ENCODE data around the gene TBCB. TPM values are rescaled to one million over a fixed set of nuclear protein-coding genes. Genes with fewer than 3 reads are reported as not detected.

Gene TBCB
- total RNA-seq, 4 donors from 2014 or later, result 116 to 248 (median 180) TPM

- Histone ChIP-seq H3K27ac (no peak overlapping the region), H3K27me3 (no peaks in the 10 kb centered on the region), H3K36me3 (no peaks in the 10 kb centered on the region), H3K4me3 (no peak overlapping the region), H3K9me3 (no peaks in the 10 kb centered on the region), H3K4me1 (no peaks in the 10 kb centered on the region)
- TF ChIP-seq POLR2AphosphoS5 (IDR thresholded peaks at IDR 0.05) (no peak), EP300 (IDR thresholded peaks at IDR 0.05) (no peak), CTCF (IDR thresholded peaks at IDR 0.05) (no peak), POLR2A (IDR thresholded peaks at IDR 0.05) (no peak)
- ATAC-seq, result no peak
- WGBS, 2 donors (ENCODE audit: low coverage in 1 of 2), result 92 to 94% methylated on average over 4 to 5 of the region's 13 CpGs
These were observed 32.4 kb upstream of the TBCB start for GRCh38 chr19:36082916-36083315.

DNA sequence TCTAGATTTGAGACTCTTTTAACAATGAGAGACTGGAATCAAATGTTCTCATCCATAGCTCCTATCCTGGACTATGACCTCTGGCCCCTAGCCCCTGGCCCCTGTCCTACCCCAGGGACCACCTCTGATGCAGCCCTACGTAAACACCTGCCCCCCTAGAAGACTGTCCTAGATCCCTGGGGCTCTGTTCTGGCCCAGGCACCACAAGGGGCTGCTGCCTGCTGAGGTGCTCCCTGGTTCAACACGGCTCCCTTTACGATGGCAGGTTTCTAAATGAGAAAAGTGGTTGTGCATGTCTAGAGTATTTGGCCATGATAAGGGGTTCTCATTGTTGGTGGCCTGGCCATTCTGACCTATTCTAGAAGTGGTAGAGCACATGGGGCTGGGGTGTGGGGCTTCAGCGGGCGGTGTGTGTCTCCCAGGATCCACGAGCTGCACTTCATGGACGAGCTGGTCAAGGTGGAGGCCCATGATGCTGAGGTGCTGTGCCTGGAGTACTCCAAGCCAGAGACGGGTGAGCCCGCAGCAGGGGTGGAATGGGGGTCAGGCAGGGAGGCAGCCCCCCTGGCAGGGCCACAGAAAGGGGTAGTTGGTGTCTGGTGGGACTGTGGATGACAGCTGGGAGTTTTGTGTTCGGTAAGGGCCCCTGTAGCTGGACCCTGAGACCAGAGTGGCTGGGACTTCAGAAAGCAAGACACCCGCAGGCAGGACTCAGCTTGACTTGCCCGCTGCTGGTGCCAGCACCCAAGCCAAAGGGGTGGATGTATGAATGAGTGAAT is 30.8 kb upstream of the TBCB start:
- H3K4me1 ChIP-seq, result no peaks in the 10 kb centered on the region
- TF ChIP-seq EP300 (IDR thresholded peaks at IDR 0.05) (no peak), CTCF (IDR thresholded peaks at IDR 0.05) (no peak), POLR2A (IDR thresholded peaks at IDR 0.05) (no peak), POLR2AphosphoS5 (IDR thresholded peaks at IDR 0.05) (no peak)
- no peak overlapping the region for H3K27ac ChIP-seq
- no CpG with 5 or more reads among the region's 12 CpGs for WGBS, 2 donors (ENCODE audit: low coverage in 1 of 2)
- no peaks in the 10 kb centered on the region for H3K9me3 ChIP-seq
- no peak for ATAC-seq
- no peak overlapping the region for H3K4me3 ChIP-seq
- no peaks in the 10 kb centered on the region for H3K27me3 ChIP-seq
- no peaks in the 10 kb centered on the region for H3K36me3 ChIP-seq

GRCh38 chr19:36086326-36086725 is 28.9 kb upstream of the TBCB start:
- no peak for ATAC-seq
- TF ChIP-seq POLR2AphosphoS5 (IDR thresholded peaks at IDR 0.05) (no peak), CTCF (IDR thresholded peaks at IDR 0.05) (no peak), POLR2A (IDR thresholded peaks at IDR 0.05) (no peak), EP300 (IDR thresholded peaks at IDR 0.05) (no peak)
- 83 to 93% methylated on average over 2 of the region's 9 CpGs for WGBS, 2 donors (ENCODE audit: low coverage in 1 of 2)

GRCh38 chr19:36089847-36090246 is 25.4 kb upstream of the TBCB start:
- no peaks in the 10 kb centered on the region for H3K36me3 ChIP-seq
- TF ChIP-seq POLR2A (IDR thresholded peaks at IDR 0.05) (no peak), POLR2AphosphoS5 (IDR thresholded peaks at IDR 0.05) (no peak), EP300 (IDR thresholded peaks at IDR 0.05) (no peak), CTCF (IDR thresholded peaks at IDR 0.05) (no peak)
- WGBS, 2 donors (ENCODE audit: low coverage in 1 of 2), result 92 to 100% methylated on average over 1 to 2 of the region's 5 CpGs

More at GRCh38 chr19:36086326-36086725, 28.9 kb upstream of the TBCB start:
- H3K27me3 ChIP-seq, result no peaks in the 10 kb centered on the region
- H3K4me1 ChIP-seq, result no peaks in the 10 kb centered on the region
- no peak overlapping the region for H3K27ac ChIP-seq
- no peak overlapping the region for H3K4me3 ChIP-seq
- no peaks in the 10 kb centered on the region for H3K9me3 ChIP-seq
- no peaks in the 10 kb centered on the region for H3K36me3 ChIP-seq

More at GRCh38 chr19:36089847-36090246, 25.4 kb upstream of the TBCB start:
- no peaks in the 10 kb centered on the region for H3K4me1 ChIP-seq
- H3K27me3 ChIP-seq, result no peaks in the 10 kb centered on the region
- H3K4me3 ChIP-seq, result no peak overlapping the region
- no peak for ATAC-seq
- H3K9me3 ChIP-seq, result no peaks in the 10 kb centered on the region
- H3K27ac ChIP-seq, result no peak overlapping the region

All from gastroesophageal sphincter (tissue), 4 donors.